GM13976 (cell line): ENCODE data around the gene STRIP1.
"Not testable (repeated sequence)": the region's sequence is repeated elsewhere in the genome, so short reads cannot be mapped to it uniquely, and the experiment has no call there.

ENCODE experiments used
- DNase-seq: peaks from one replicate; pipeline ENCODE4 v3.0.0; 2012; ENCODE audit warnings: low spot score
- CTCF ChIP-seq: IDR thresholded peaks from 2 replicates; pipeline ENCODE4 v1.5.1; 2012; ENCODE audit warnings: borderline replicate concordance, mild to moderate bottlenecking; ENCODE audit not compliant: insufficient read depth; ENCODE audit errors: extremely low read depth, missing control alignments, control extremely low read depth
- in situ Hi-C: fragments of 300-500 bp; cut with MboI; formaldehyde crosslinking; loops from one replicate; pipeline ENCODE4 v1.12.0; 2022; ENCODE audit warnings: low sequenced_read_pairs, mixed read lengths, inconsistent platforms; ENCODE audit not compliant: unreplicated experiment

STRIP1 gene

GRCh38 chr1:110019770-110020169, 14.7 kb upstream of the STRIP1 start:
- TF ChIP-seq CTCF, result no peak
- no peak for DNase-seq
- in situ Hi-C loops, result no loop called here

- no peak for DNase-seq
- no peak for TF ChIP-seq CTCF
- in situ Hi-C loops, result no loop called here
Measured at GRCh38 chr1:110021285-110021684, 13.1 kb upstream of the STRIP1 start.

- TF ChIP-seq CTCF, result no peak
- no peak for DNase-seq
- in situ Hi-C loops, result no loop called here
Measured at GRCh38 chr1:110024613-110025012, 9.8 kb upstream of the STRIP1 start.

- in situ Hi-C loops, DNase-seq: not testable (repeated sequence)
Measured at GRCh38 chr1:110030687-110031086, 3.7 kb upstream of the STRIP1 start.

GRCh38 chr1:110032327-110032726, 2.1 kb upstream of the STRIP1 start:
- in situ Hi-C loops, result no loop called here
- DNase-seq, result no peak
- no peak for TF ChIP-seq CTCF

- no peak for DNase-seq
- in situ Hi-C loops, result no loop called here
- no peak for TF ChIP-seq CTCF
Measured at GRCh38 chr1:110033421-110033820, 1.0 kb upstream of the STRIP1 start.

GRCh38 chr1:110034040-110034450, 379 bp upstream of the STRIP1 start:
- in situ Hi-C loops, result no loop called here
- no peak for TF ChIP-seq CTCF
- no peak for DNase-seq
